Right atrium auricular region (tissue), 2 donors: Measurements from ENCODE around the gene CEP290. TPM values are rescaled to one million over a fixed set of nuclear protein-coding genes. Genes with fewer than 3 reads are reported as not detected.
A peak's percentile ranks its signal among the peaks of the same experiment; 100 is the strongest.

ENCODE experiments used
- DNase-seq: peaks from one replicate; pipeline ENCODE4 v3.0.0-alpha.2; 2019; ENCODE audit warnings: low spot score
- H3K27ac ChIP-seq, 2 donors: fragments of 200-600 bp; sonication (generic); 1 replicate in 1 of 2; 2 replicates in 1 of 2; pipeline ENCODE4 v1.5.1; 2016 to 2019
- H3K27me3 ChIP-seq, 2 donors: fragments of 200-600 bp; sonication (generic); one replicate each; pipeline versions ENCODE4 v1.5.1 to v1.6.0; 2017 to 2019
- H3K36me3 ChIP-seq: fragments of 200-600 bp; sonication (generic); one replicate; pipeline ENCODE4 v1.5.1; 2016
- H3K4me1 ChIP-seq, 2 donors: fragments of 200-600 bp; sonication (generic); one replicate each; pipeline versions ENCODE4 v1.5.1 to v1.6.0; 2017 to 2019
- H3K4me3 ChIP-seq, 2 donors: fragments of 200-600 bp; sonication (generic); 1 replicate in 1 of 2; 2 replicates in 1 of 2; pipeline ENCODE4 v1.5.1; 2017 to 2019; ENCODE audit warnings: mild to moderate bottlenecking in 1 of 2, moderate library complexity in 1 of 2
- H3K9me3 ChIP-seq, 2 donors: fragments of 200-600 bp; sonication (generic); one replicate each; pipeline ENCODE4 v1.5.1; 2019
- CTCF ChIP-seq, 2 donors: fragments of 200-600 bp; sonication (generic); IDR thresholded peaks; one replicate each; pipeline ENCODE4 v1.5.1; 2019; ENCODE audit warnings: antibody characterized with exemption in 2 of 2
- total RNA-seq, 2 donors: library from RNA; depleted of rRNA; stranded (reverse); fragments of >200 nt; gene quantifications; one replicate each; pipeline ENCODE4 v1.1.0, GENCODE V29; 2016

Gene CEP290, protein sequence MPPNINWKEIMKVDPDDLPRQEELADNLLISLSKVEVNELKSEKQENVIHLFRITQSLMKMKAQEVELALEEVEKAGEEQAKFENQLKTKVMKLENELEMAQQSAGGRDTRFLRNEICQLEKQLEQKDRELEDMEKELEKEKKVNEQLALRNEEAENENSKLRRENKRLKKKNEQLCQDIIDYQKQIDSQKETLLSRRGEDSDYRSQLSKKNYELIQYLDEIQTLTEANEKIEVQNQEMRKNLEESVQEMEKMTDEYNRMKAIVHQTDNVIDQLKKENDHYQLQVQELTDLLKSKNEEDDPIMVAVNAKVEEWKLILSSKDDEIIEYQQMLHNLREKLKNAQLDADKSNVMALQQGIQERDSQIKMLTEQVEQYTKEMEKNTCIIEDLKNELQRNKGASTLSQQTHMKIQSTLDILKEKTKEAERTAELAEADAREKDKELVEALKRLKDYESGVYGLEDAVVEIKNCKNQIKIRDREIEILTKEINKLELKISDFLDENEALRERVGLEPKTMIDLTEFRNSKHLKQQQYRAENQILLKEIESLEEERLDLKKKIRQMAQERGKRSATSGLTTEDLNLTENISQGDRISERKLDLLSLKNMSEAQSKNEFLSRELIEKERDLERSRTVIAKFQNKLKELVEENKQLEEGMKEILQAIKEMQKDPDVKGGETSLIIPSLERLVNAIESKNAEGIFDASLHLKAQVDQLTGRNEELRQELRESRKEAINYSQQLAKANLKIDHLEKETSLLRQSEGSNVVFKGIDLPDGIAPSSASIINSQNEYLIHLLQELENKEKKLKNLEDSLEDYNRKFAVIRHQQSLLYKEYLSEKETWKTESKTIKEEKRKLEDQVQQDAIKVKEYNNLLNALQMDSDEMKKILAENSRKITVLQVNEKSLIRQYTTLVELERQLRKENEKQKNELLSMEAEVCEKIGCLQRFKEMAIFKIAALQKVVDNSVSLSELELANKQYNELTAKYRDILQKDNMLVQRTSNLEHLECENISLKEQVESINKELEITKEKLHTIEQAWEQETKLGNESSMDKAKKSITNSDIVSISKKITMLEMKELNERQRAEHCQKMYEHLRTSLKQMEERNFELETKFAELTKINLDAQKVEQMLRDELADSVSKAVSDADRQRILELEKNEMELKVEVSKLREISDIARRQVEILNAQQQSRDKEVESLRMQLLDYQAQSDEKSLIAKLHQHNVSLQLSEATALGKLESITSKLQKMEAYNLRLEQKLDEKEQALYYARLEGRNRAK (N-terminal part only)
- total RNA-seq, result 1 to 10 TPM; 5.9 to 8.7 TPM

- DNase-seq, result peak; percentile 96
- H3K27ac ChIP-seq, result peak within 1 kb of the TSS; percentile 74 to 80
- H3K4me1 ChIP-seq, result peaks cover 0 to 26% of the 10 kb centered on the region in 2 donors
Measured at GRCh38 chr12:88141774-88142609, at the start of gene CEP290, which contains the start of gene TMTC3. Gene CEP290, minus strand, starts transcription at chr12:88142088. Its CDS starts 781 bp downstream, at chr12:88141307. Gene TMTC3, plus strand, starts transcription at chr12:88142307. Its CDS starts 6,009 bp downstream, at chr12:88148316.

GRCh38 chr12:88188180-88188579 lies 46.3 kb upstream of the CEP290 start:
- no peaks in the 10 kb centered on the region for H3K4me1 ChIP-seq
- H3K4me3 ChIP-seq, result no peak overlapping the region
- no peak for TF ChIP-seq CTCF (IDR thresholded peaks at IDR 0.05)
- no peak for DNase-seq
- no peaks in the 10 kb centered on the region for H3K9me3 ChIP-seq
- H3K36me3 ChIP-seq, result peaks cover 9% of the 10 kb centered on the region
- H3K27ac ChIP-seq, result no peak overlapping the region
- H3K27me3 ChIP-seq, result no peaks in the 10 kb centered on the region

More at GRCh38 chr12:88141774-88142609, at the start of gene CEP290, which contains the start of gene TMTC3:
- Histone ChIP-seq H3K36me3 (no peaks in the 10 kb centered on the region), H3K4me3 (peak within 1 kb of the TSS; percentile 69 to 82), H3K27me3 (no peaks in the 10 kb centered on the region), H3K9me3 (no peaks in the 10 kb centered on the region)
- TF ChIP-seq CTCF (IDR thresholded peaks at IDR 0.05), result no peak

DNA sequence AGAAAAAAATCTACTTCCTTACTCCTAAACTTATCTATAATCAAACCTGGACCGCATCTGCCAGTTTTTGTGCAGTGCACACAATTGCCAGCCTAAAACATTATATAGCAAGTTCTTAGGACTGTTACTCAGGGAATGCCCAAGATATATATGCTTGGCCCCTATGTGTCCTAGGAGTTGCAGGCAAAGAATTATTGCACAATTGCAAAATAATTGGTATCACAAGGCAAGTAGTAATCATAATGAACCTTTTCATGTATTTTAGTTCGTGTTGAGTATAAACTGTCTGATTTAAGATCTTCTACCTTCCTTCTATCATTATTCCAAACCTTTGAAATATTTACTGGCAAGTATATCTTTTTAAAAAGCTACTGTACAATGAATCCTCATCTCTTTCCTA lies 45.7 kb upstream of the CEP290 start:
- no peaks in the 10 kb centered on the region for H3K4me1 ChIP-seq
- TF ChIP-seq CTCF (IDR thresholded peaks at IDR 0.05), result no peak

DNA sequence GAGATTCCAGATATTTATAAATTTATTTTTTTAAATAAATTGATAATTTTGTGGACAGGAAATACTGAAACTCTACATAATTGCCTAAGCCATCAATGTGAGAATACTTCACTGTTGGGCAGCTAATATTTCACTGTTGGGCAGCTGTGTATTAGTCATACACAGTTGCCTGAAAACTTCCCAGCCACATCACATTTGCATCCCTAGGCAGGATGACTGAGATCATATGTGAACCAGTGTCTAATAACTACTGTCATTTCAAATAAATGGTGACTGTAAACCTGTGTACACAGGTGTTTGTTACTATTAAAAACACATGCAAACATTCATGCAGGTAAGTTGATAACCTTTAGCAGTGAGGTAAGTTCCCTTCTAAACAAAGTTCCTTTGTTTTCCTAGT lies 44.1 kb upstream of the CEP290 start:
- H3K9me3 ChIP-seq, result no peaks in the 10 kb centered on the region
- no peaks in the 10 kb centered on the region for H3K27me3 ChIP-seq
- no peak overlapping the region for H3K27ac ChIP-seq
- TF ChIP-seq CTCF (IDR thresholded peaks at IDR 0.05), result no peak
- no peaks in the 10 kb centered on the region for H3K4me1 ChIP-seq
- no peak for DNase-seq
- H3K4me3 ChIP-seq, result no peak overlapping the region
- H3K36me3 ChIP-seq, result peaks cover 9% of the 10 kb centered on the region

More for the DNA sequence above, 45.7 kb upstream of the CEP290 start:
- Histone ChIP-seq H3K4me3 (no peak overlapping the region), H3K36me3 (peaks cover 9% of the 10 kb centered on the region), H3K27ac (no peak overlapping the region), H3K27me3 (no peaks in the 10 kb centered on the region), H3K9me3 (no peaks in the 10 kb centered on the region)
- no peak for DNase-seq
